Liver (tissue), 9 donors: Measurements from ENCODE around the gene PPP3CA. TPM values are rescaled to one million over a fixed set of nuclear protein-coding genes. Genes with fewer than 3 reads are reported as not detected.

ENCODE experiments used
- DNase-seq: peaks from one replicate; pipeline ENCODE4 v3.0.0-alpha.2; 2017; ENCODE audit warnings: low spot score
- H3K27ac ChIP-seq, 2 donors: one replicate each; pipeline ENCODE4 v1.7.0; 2013; ENCODE audit warnings: inconsistent platforms in 2 of 2, low read length in 2 of 2, control low read depth in 1 of 2, low read depth in 1 of 2, mild to moderate bottlenecking in 1 of 2
- H3K27me3 ChIP-seq, 4 donors: one replicate each; pipeline versions ENCODE4 v1.6.1 to v1.7.0; 2013; ENCODE audit warnings: low read length in 3 of 4, inconsistent platforms in 1 of 4, mild to moderate bottlenecking in 1 of 4, moderate library complexity in 1 of 4; ENCODE audit not compliant: control insufficient read depth in 4 of 4, insufficient read depth in 4 of 4
- H3K36me3 ChIP-seq, 4 donors: one replicate each; pipeline versions ENCODE4 v1.6.1 to v1.7.0; 2013; ENCODE audit warnings: low read length in 3 of 4, mild to moderate bottlenecking in 3 of 4, low read depth in 1 of 4, moderate library complexity in 1 of 4; ENCODE audit not compliant: control insufficient read depth in 4 of 4, insufficient read depth in 3 of 4
- H3K4me1 ChIP-seq, 4 donors: one replicate each; pipeline versions ENCODE4 v1.6.1 to v1.7.0; 2013; ENCODE audit warnings: low read length in 3 of 4, mild to moderate bottlenecking in 3 of 4, moderate library complexity in 1 of 4; ENCODE audit not compliant: control insufficient read depth in 4 of 4, insufficient read depth in 4 of 4
- H3K4me3 ChIP-seq, 3 donors: one replicate each; pipeline versions ENCODE4 v1.6.1 to v1.7.0; 2013; ENCODE audit warnings: low read length in 3 of 3, control low read depth in 1 of 3, low read depth in 1 of 3, mild to moderate bottlenecking in 1 of 3
- H3K9ac ChIP-seq, 2 donors: one replicate each; pipeline ENCODE4 v1.7.0; 2013; ENCODE audit warnings: low read length in 2 of 2, mild to moderate bottlenecking in 2 of 2, moderate library complexity in 2 of 2, control low read depth in 1 of 2, low read depth in 1 of 2
- H3K9me3 ChIP-seq, 4 donors: one replicate each; pipeline versions ENCODE4 v1.6.1 to v1.7.0; 2013; ENCODE audit warnings: low read length in 3 of 4; ENCODE audit not compliant: control insufficient read depth in 4 of 4
- FOXA1 ChIP-seq: IDR thresholded peaks from 2 replicates; pipeline ENCODE4 v1.6.1; 2016; ENCODE audit warnings: antibody characterized with exemption
- FOXA2 ChIP-seq: IDR thresholded peaks from 2 replicates; pipeline ENCODE4 v1.6.1; 2016; ENCODE audit warnings: antibody characterized with exemption
- HNF4G ChIP-seq: IDR thresholded peaks from 2 replicates; pipeline ENCODE4 v1.6.1; 2016; ENCODE audit warnings: antibody characterized with exemption
- JUND ChIP-seq, 2 donors: IDR thresholded peaks; 2 replicates each; pipeline ENCODE4 v1.6.1; 2016; ENCODE audit warnings: antibody characterized with exemption in 2 of 2
- NR2F2 ChIP-seq: IDR thresholded peaks from 2 replicates; pipeline ENCODE4 v1.6.1; 2016; ENCODE audit warnings: antibody characterized with exemption
- RAD21 ChIP-seq, 2 donors: IDR thresholded peaks; 2 replicates each; pipeline ENCODE4 v1.6.1; 2016; ENCODE audit warnings: antibody characterized with exemption in 2 of 2, mild to moderate bottlenecking in 2 of 2
- YY1 ChIP-seq: IDR thresholded peaks from 2 replicates; pipeline ENCODE4 v1.6.1; 2016; ENCODE audit warnings: antibody characterized with exemption, mild to moderate bottlenecking
- WGBS: extraction: QIAGEN DNeasy Blood & Tissue Kit; methylation state at CpG from one replicate; pipeline ENCODE4 v1.1.7; 2013; 5-methylcytosine and 5-hydroxymethylcytosine counted together
- polyA plus RNA-seq, 2 donors: library from polyadenylated mRNA; stranded (reverse) in 1 of 2; unstranded in 1 of 2; fragments of 200-250 nt in 1 of 2; fragments of >200 nt in 1 of 2; fragmentation: Nextera tagmentation in 1 of 2; extraction: Ambion mirVana in 1 of 2; gene quantifications; one replicate each; pipeline versions ENCODE4 v1.2.1 to v1.2.3, GENCODE V29; 2013 to 2015
- total RNA-seq, 2 donors: library from RNA; depleted of rRNA; stranded (reverse); fragments of >200 nt; gene quantifications; one replicate each; pipeline ENCODE4 v1.2.3, GENCODE V29; 2014
- TF ChIP-seq, protein P1 (sequence below): IDR thresholded peaks from 2 replicates; pipeline ENCODE4 v1.6.1; 2016; ENCODE audit warnings: antibody characterized with exemption
- TF ChIP-seq, protein P2 (sequence below): IDR thresholded peaks from 2 replicates; pipeline ENCODE4 v1.6.1; 2016; ENCODE audit warnings: antibody characterized with exemption, mild to moderate bottlenecking
- donor health status: healthy.
- donor health status: healthy.
- donor health status: healthy.
- donor health status: healthy.
- donor health status: healthy.

PPP3CA gene
- total and polyA plus RNA-seq, 4 donors, result 3.6 to 18.2 (median 14.2) TPM

DNA sequence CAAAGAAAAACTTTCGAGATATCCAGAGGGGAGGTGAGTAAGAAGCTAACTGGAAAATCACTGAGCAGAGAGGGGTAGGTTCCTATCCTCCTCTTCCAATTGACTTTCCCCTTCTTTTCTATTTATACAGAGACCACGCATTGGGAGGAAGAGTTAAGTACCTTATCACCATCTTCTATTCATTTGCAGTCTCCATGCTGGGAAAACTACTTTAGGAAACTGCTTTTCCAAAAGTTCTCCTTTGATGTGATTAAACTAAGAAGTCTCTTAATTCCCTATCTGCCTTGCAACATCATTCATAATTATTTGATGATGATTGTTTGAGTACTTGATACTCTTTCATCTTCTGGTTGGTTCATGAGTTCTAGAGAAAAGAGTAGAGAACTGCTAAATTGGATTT lies 306.6 kb downstream of the PPP3CA start:
- Histone ChIP-seq H3K4me3 (no peak overlapping the region), H3K4me1 (peaks cover 0 to 1% (median 0%) of the 10 kb centered on the region in 4 donors), H3K27ac (no peak overlapping the region), H3K27me3 (no peaks in the 10 kb centered on the region), H3K36me3 (peaks cover 2 to 10% (median 6%) of the 10 kb centered on the region in 4 donors), H3K9me3 (no peaks in the 10 kb centered on the region), H3K9ac (no peak overlapping the region)
- DNase-seq, result no peak
- 96% methylated on average over 2 of the region's 2 CpGs for WGBS
- TF ChIP-seq YY1, result no peak
- TF ChIP-seq, protein P1, sequence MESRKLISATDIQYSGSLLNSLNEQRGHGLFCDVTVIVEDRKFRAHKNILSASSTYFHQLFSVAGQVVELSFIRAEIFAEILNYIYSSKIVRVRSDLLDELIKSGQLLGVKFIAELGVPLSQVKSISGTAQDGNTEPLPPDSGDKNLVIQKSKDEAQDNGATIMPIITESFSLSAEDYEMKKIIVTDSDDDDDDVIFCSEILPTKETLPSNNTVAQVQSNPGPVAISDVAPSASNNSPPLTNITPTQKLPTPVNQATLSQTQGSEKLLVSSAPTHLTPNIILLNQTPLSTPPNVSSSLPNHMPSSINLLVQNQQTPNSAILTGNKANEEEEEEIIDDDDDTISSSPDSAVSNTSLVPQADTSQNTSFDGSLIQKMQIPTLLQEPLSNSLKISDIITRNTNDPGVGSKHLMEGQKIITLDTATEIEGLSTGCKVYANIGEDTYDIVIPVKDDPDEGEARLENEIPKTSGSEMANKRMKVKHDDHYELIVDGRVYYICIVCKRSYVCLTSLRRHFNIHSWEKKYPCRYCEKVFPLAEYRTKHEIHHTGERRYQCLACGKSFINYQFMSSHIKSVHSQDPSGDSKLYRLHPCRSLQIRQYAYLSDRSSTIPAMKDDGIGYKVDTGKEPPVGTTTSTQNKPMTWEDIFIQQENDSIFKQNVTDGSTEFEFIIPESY, result no peak
- TF ChIP-seq RAD21 (IDR thresholded peaks at IDR 0.05), result no peak
- TF ChIP-seq, protein P2, sequence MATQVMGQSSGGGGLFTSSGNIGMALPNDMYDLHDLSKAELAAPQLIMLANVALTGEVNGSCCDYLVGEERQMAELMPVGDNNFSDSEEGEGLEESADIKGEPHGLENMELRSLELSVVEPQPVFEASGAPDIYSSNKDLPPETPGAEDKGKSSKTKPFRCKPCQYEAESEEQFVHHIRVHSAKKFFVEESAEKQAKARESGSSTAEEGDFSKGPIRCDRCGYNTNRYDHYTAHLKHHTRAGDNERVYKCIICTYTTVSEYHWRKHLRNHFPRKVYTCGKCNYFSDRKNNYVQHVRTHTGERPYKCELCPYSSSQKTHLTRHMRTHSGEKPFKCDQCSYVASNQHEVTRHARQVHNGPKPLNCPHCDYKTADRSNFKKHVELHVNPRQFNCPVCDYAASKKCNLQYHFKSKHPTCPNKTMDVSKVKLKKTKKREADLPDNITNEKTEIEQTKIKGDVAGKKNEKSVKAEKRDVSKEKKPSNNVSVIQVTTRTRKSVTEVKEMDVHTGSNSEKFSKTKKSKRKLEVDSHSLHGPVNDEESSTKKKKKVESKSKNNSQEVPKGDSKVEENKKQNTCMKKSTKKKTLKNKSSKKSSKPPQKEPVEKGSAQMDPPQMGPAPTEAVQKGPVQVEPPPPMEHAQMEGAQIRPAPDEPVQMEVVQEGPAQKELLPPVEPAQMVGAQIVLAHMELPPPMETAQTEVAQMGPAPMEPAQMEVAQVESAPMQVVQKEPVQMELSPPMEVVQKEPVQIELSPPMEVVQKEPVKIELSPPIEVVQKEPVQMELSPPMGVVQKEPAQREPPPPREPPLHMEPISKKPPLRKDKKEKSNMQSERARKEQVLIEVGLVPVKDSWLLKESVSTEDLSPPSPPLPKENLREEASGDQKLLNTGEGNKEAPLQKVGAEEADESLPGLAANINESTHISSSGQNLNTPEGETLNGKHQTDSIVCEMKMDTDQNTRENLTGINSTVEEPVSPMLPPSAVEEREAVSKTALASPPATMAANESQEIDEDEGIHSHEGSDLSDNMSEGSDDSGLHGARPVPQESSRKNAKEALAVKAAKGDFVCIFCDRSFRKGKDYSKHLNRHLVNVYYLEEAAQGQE, result no peak
- TF ChIP-seq JUND (IDR thresholded peaks at IDR 0.05), result no peak
- no peak for TF ChIP-seq FOXA2
- no peak for TF ChIP-seq NR2F2

DNA sequence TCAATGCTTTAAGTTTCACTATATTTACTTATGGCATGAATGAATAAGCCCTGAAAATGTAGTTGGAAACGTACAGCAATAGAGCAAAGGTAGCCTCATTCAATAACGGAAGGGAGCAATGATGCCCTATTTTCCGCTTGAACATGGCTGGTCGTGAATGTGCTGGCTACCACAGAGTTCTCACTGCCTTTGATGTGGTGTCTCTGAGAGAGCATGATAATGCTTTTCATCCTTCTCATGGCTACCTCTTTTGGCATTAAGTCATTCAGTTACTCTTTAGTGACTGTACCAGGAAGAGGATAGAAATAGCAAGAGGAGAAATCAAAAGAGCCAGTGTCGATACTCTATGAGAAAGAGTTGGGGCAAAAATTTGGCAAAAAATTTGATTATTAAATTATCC lies 308.0 kb downstream of the PPP3CA start:
- no peak overlapping the region for H3K4me3 ChIP-seq

More for the DNA sequence above, 308.0 kb downstream of the PPP3CA start:
- H3K27me3 ChIP-seq, result no peaks in the 10 kb centered on the region
- H3K9ac ChIP-seq, result no peak overlapping the region
- peaks cover 0 to 1% (median 0%) of the 10 kb centered on the region in 4 donors for H3K4me1 ChIP-seq
- no peak for DNase-seq
- H3K36me3 ChIP-seq, result peaks cover 2 to 8% (median 6%) of the 10 kb centered on the region in 4 donors
- no peaks in the 10 kb centered on the region for H3K9me3 ChIP-seq
- TF ChIP-seq NR2F2, result no peak
- no peak for TF ChIP-seq FOXA1
- TF ChIP-seq, protein P1, result no peak
- no peak for TF ChIP-seq RAD21 (IDR thresholded peaks at IDR 0.05)
- no peak for TF ChIP-seq HNF4G
- TF ChIP-seq JUND (IDR thresholded peaks at IDR 0.05), result no peak
- 92% methylated on average over 5 of the region's 5 CpGs for whole genome bisulfite sequencing
- H3K27ac ChIP-seq, result no peak overlapping the region
